PC-9 (cell line): Measurements from ENCODE around the gene SORCS2. TPM values are rescaled to one million over a fixed set of nuclear protein-coding genes. Genes with fewer than 3 reads are reported as not detected.

Experiments used
- BruUV-seq: library from RNA; stranded (reverse); fragments of 400-500 nt; replicated peaks from 2 replicates; lab custom pipeline; 2021; lab: Mats Ljungman, UMichigan
- CTCF ChIA-PET: fragments of 300-600 bp; sonication (Branson Sonifier 250); formaldehyde crosslinking; loops from one replicate; lab custom pipeline; 2022; ENCODE audit warnings: antibody characterized with exemption; lab: Charles Lee
- POLR2A ChIA-PET: fragments of 300-600 bp; sonication (Branson Sonifier 250); formaldehyde crosslinking; loops from one replicate; lab custom pipeline; 2022; ENCODE audit warnings: antibody characterized with exemption; ENCODE audit not compliant: unreplicated experiment; lab: Charles Lee
- DNase-seq, 2 experiments: peaks; one replicate each; pipeline versions ENCODE4 v3.0.0 to v3.0.0-alpha.2; 2015 to 2022; ENCODE audit warnings: mixed read lengths in 1 of 2
- H2AFZ ChIP-seq: fragments of 200-600 bp; sonication (generic); 2 replicates; pipeline ENCODE4 v1.8.1; 2017; ENCODE audit warnings: antibody characterized with exemption
- H3F3A ChIP-seq: fragments of 200-600 bp; sonication (generic); 2 replicates; pipeline ENCODE4 v1.8.1; 2017; ENCODE audit warnings: antibody characterized with exemption, mild to moderate bottlenecking, low read depth; ENCODE audit not compliant: insufficient read depth
- H3K27ac ChIP-seq: fragments of 200-600 bp; sonication (generic); 2 replicates; pipeline ENCODE4 v1.6.1; 2016; ENCODE audit warnings: mixed run types
- H3K27me3 ChIP-seq: fragments of 200-600 bp; sonication (generic); 2 replicates; pipeline ENCODE4 v1.6.1; 2016; ENCODE audit warnings: low read depth, mixed run types; ENCODE audit not compliant: insufficient read depth
- H3K36me3 ChIP-seq: fragments of 200-600 bp; sonication (generic); 2 replicates; pipeline ENCODE4 v1.6.1; 2016; ENCODE audit warnings: low read depth, mixed run types
- H3K4me1 ChIP-seq: fragments of 200-600 bp; sonication (generic); replicated peaks from 2 replicates; pipeline ENCODE4 v1.6.1; 2016; ENCODE audit warnings: mixed run types; ENCODE audit not compliant: insufficient read depth
- H3K4me2 ChIP-seq: fragments of 200-600 bp; sonication (generic); 2 replicates; pipeline ENCODE4 v1.6.1; 2017; ENCODE audit warnings: mixed run types
- H3K4me3 ChIP-seq: fragments of 200-600 bp; sonication (generic); 2 replicates; pipeline ENCODE4 v1.6.1; 2016; ENCODE audit warnings: mixed run types
- H3K79me2 ChIP-seq: fragments of 200-600 bp; sonication (generic); 2 replicates; pipeline ENCODE4 v1.6.1; 2017; ENCODE audit warnings: low read depth, mixed run types
- H3K9me2 ChIP-seq: fragments of 200-600 bp; sonication (generic); 2 replicates; pipeline ENCODE4 v1.8.1; 2017; ENCODE audit warnings: mild to moderate bottlenecking; ENCODE audit not compliant: insufficient read depth
- H3K9me3 ChIP-seq: fragments of 200-600 bp; sonication (generic); 2 replicates; pipeline ENCODE4 v1.8.1; 2016; ENCODE audit warnings: low read depth; ENCODE audit not compliant: insufficient read depth
- H4K20me1 ChIP-seq: fragments of 200-600 bp; sonication (generic); 2 replicates; pipeline ENCODE4 v1.8.1; 2017; ENCODE audit not compliant: insufficient read depth
- CTCF ChIP-seq: fragments of 200-600 bp; sonication (generic); conservative IDR thresholded peaks from 2 replicates; pipeline ENCODE4 v1.6.1; 2017; ENCODE audit warnings: mixed run types, antibody characterized with exemption, mild to moderate bottlenecking, moderate library complexity
- EZH2 ChIP-seq: fragments of 200-600 bp; sonication (generic); IDR thresholded peaks from 2 replicates; pipeline ENCODE4 v1.8.0; 2017; ENCODE audit warnings: antibody characterized with exemption, low read depth
- intact Hi-C: fragments of 100-400 bp; cut with micrococcal nuclease; formaldehyde crosslinking; loops from one replicate; pipeline ENCODE4 v1.10.0; 2022; ENCODE audit not compliant: unreplicated experiment
- microRNA-seq: library from miRNA; unstranded; fragments of <30 nt; microRNA quantifications from one replicate; pipeline ENCODE4 v1.2.0, GENCODE V29; 2021; ENCODE audit warnings: borderline number of aligned reads, borderline replicate concordance
- total RNA-seq: library from RNA; stranded (reverse); gene quantifications from 2 replicates; pipeline ENCODE4 v1.2.3, GENCODE V29; 2021

The SORCS2 gene
- total RNA-seq, 1 experiment from 2014 or later = 25.8 TPM

- intact Hi-C loops = no loop called here
- H3K4me3 ChIP-seq = no peak overlapping the region
- H3K79me2 ChIP-seq = no peaks in the 10 kb centered on the region
- TF ChIP-seq EZH2 = no peak
- no peak for TF ChIP-seq CTCF
- H3K36me3 ChIP-seq = 0 out of 2 replicates have a peak, but pooled peaks cover 16% of the 10 kb centered on the region
- no peaks in the 10 kb centered on the region for H3K9me2 ChIP-seq
- no peak overlapping the region for H3K27ac ChIP-seq
- H2AFZ ChIP-seq = no peak overlapping the region
- H3K4me1 ChIP-seq = no peaks in the 10 kb centered on the region
- H3K9me3 ChIP-seq = no peaks in the 10 kb centered on the region
- peaks cover 11% of the 10 kb centered on the region; the same call in 1 of the 2 replicates for H3F3A ChIP-seq
- no peak for DNase-seq
- no TSS peak for BruUV-seq
- H3K4me2 ChIP-seq = no peak overlapping the region
- H3K27me3 ChIP-seq = no peaks in the 10 kb centered on the region
- ChIA-PET POLR2A (no interaction called here), CTCF (no interaction called here)
- peaks cover 19% of the 10 kb centered on the region for H4K20me1 ChIP-seq
These were observed 597.7 kb downstream of the SORCS2 start for GRCh38 chr4:7790023-7790422.

GRCh38 chr4:7790999-7791398 is 598.7 kb downstream of the SORCS2 start:
- H3K4me2 ChIP-seq = no peak overlapping the region
- no peak overlapping the region for H3K27ac ChIP-seq
- no peaks in the 10 kb centered on the region for H3K4me1 ChIP-seq
- ChIA-PET POLR2A (no interaction called here), CTCF (no interaction called here)
- TF ChIP-seq EZH2 = no peak
- no peak for TF ChIP-seq CTCF
- peaks cover 19% of the 10 kb centered on the region for H4K20me1 ChIP-seq
- no peaks in the 10 kb centered on the region for H3K79me2 ChIP-seq
- 0 out of 2 replicates have a peak, but pooled peaks cover 16% of the 10 kb centered on the region for H3K36me3 ChIP-seq
- H3K27me3 ChIP-seq = no peaks in the 10 kb centered on the region
- H3K4me3 ChIP-seq = no peak overlapping the region
- intact Hi-C loops = no loop called here
- H3K9me2 ChIP-seq = no peaks in the 10 kb centered on the region
- no peak for DNase-seq
- H2AFZ ChIP-seq = no peak overlapping the region
- BruUV-seq = TSS peak; percentile 15
- H3K9me3 ChIP-seq = no peaks in the 10 kb centered on the region
- peaks cover 10% of the 10 kb centered on the region; the same call in 1 of the 2 replicates for H3F3A ChIP-seq

Small RNAs within 50 kb of the gene (microRNA-seq; reads per million reads assigned to microRNA genes)
- not detected for gene MIR4274
- gene MIR4798 = 4.0 reads per million

Other genes starting within 250 kb of the SORCS2 start
- 9.5 and 9.6 TPM in 2 replicates for gene TADA2B, start 149.2 kb upstream of the SORCS2 start, total RNA-seq
- gene GRPEL1, start 124.5 kb upstream of the SORCS2 start, total RNA-seq = 49.3 and 49.9 TPM in 2 replicates
- gene PSAPL1, start 242.4 kb downstream of the SORCS2 start, total RNA-seq = 0.15 TPM in 2 replicates